Activated CD4-positive, alpha-beta T cell treated with anti-CD3 and anti-CD28 coated beads, Interleukin-2, amount 10 ng/mL, durations not matched to agents 7 days and 5 days (primary cell): ENCODE data around the gene EXT2. TPM values are rescaled to one million over a fixed set of nuclear protein-coding genes. Genes with fewer than 3 reads are reported as not detected.

ENCODE experiments used
- CTCF ChIA-PET: fragments of 350-600 bp; sonication (Branson Sonifier 250); formaldehyde crosslinking; loops from one replicate; lab custom pipeline; 2021; ENCODE audit warnings: antibody characterized with exemption; lab: Charles Lee
- POLR2A ChIA-PET: fragments of 350-600 bp; sonication (Branson Sonifier 250); formaldehyde crosslinking; loops from one replicate; lab custom pipeline; 2021; ENCODE audit warnings: antibody characterized with exemption; lab: Charles Lee
- DNase-seq: peaks from one replicate; pipeline ENCODE4 v3.0.0-alpha.2; 2020
- H3K27ac Mint-ChIP-seq: one replicate; pipeline ENCODE4 v1.8.0; 2021; ENCODE audit warnings: mild to moderate bottlenecking, moderate library complexity, mixed read lengths
- H3K27me3 Mint-ChIP-seq: one replicate; pipeline ENCODE4 v1.8.0; 2021; ENCODE audit warnings: mixed read lengths
- H3K36me3 Mint-ChIP-seq: one replicate; pipeline ENCODE4 v1.8.0; 2021; ENCODE audit warnings: low read depth, mixed read lengths
- H3K4me1 Mint-ChIP-seq: one replicate; pipeline ENCODE4 v1.8.0; 2021; ENCODE audit warnings: mixed read lengths
- H3K4me3 Mint-ChIP-seq: one replicate; pipeline ENCODE4 v1.8.0; 2021; ENCODE audit warnings: mild to moderate bottlenecking, moderate library complexity, mixed read lengths
- H3K9me3 Mint-ChIP-seq: one replicate; pipeline ENCODE4 v1.8.0; 2021; ENCODE audit warnings: mixed read lengths
- total RNA-seq, 2 experiments: library from RNA; stranded (reverse); gene quantifications; one replicate each; pipeline ENCODE4 v1.2.3, GENCODE V29; 2021

Gene EXT2
- total RNA-seq, 2 experiments from 2014 or later, result 26.7 to 27.7 TPM

DNA sequence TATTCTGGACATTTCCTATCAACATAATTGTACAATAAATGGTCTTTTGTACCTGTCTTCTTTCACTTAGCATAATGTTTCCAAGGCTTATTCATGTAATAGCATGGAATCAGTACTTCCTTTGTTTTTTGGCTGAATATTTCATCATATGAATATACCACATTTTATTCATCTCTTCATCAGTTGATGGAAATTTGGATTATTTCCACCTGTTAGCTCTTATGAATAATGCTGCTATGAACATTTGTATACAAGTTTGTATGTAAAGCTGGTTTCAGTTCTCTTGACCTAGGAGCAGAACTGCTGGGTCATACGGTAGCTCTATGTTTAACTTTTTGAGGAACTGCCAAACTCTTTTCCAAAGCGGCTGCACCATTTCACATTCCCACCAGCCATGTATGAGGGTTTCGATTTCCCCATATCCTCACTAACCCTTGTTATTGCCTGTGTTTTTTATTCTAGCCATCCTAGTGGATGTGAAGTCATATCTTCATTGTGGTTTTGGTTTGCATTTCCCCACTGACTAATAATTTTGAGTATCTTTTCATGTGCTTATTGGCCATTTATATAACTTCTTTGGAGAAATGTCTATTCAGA is 20.9 kb downstream of the EXT2 start:
- H3K4me1 Mint-ChIP-seq, result no peaks in the 10 kb centered on the region
- H3K9me3 Mint-ChIP-seq, result no peaks in the 10 kb centered on the region
- H3K4me3 Mint-ChIP-seq, result no peak overlapping the region
- H3K27ac Mint-ChIP-seq, result no peak overlapping the region
- no peaks in the 10 kb centered on the region for H3K27me3 Mint-ChIP-seq
- ChIA-PET CTCF (interaction anchor here (1.2 kb wide), 1 partner anchor 9 kb away, joined by 5 read pairs; no protein-coding TSS in a partner anchor), POLR2A (no interaction called here)
- DNase-seq, result no peak
- peaks cover 11% of the 10 kb centered on the region for H3K36me3 Mint-ChIP-seq

DNA sequence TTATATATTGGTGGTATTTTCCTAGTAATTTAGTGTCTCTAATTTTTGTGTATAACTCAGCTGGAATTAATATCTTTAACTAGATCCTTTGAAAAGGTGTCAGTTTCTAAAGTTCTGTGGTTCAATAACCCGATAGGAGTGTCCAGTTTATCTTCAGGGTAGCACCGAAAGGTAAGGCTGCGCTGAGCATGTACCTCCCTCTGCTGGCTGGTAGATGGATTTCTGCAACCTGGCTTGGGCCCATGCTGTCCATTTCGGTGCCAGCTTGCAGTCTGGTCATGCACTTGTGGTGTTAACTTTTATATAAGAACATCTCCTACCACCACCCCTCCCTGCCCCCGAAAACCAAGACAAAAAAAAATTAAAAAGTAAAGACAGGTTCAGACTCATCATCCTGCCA is 24.7 kb downstream of the EXT2 start:
- no peaks in the 10 kb centered on the region for H3K9me3 Mint-ChIP-seq
- peaks cover 5% of the 10 kb centered on the region for H3K36me3 Mint-ChIP-seq
- H3K4me3 Mint-ChIP-seq, result no peak overlapping the region
- no peak for DNase-seq
- no peaks in the 10 kb centered on the region for H3K27me3 Mint-ChIP-seq
- no peaks in the 10 kb centered on the region for H3K4me1 Mint-ChIP-seq
- CTCF ChIA-PET, result interaction anchor here (0.8 to 1.2 kb wide), 2 partner anchors 12 to 15 kb away, joined by 3 read pairs; no protein-coding TSS in a partner anchor
- POLR2A ChIA-PET, result no interaction called here
- no peak overlapping the region for H3K27ac Mint-ChIP-seq

GRCh38 chr11:44125598-44125997 is 30.1 kb downstream of the EXT2 start:
- Mint-ChIP-seq H3K36me3 (peaks cover 12% of the 10 kb centered on the region), H3K4me3 (no peak overlapping the region), H3K27ac (no peak overlapping the region), H3K4me1 (no peaks in the 10 kb centered on the region), H3K9me3 (no peaks in the 10 kb centered on the region), H3K27me3 (no peaks in the 10 kb centered on the region)
- CTCF ChIA-PET, result interaction anchor here (0.8 to 1.0 kb wide), 2 partner anchors 8 to 9 kb away, joined by 3 to 5 read pairs; no protein-coding TSS in a partner anchor
- no peak for DNase-seq
- POLR2A ChIA-PET, result no interaction called here

- ChIA-PET CTCF (interaction anchor here (0.8 kb wide), 1 partner anchor 8 kb away, joined by 3 read pairs; no protein-coding TSS in a partner anchor), POLR2A (no interaction called here)
- Mint-ChIP-seq H3K27me3 (no peaks in the 10 kb centered on the region), H3K4me3 (no peak overlapping the region), H3K36me3 (peaks cover 12% of the 10 kb centered on the region), H3K27ac (no peak overlapping the region), H3K4me1 (no peaks in the 10 kb centered on the region), H3K9me3 (no peaks in the 10 kb centered on the region)
- no peak for DNase-seq
Observed at GRCh38 chr11:44126304-44126703, 30.8 kb downstream of the EXT2 start.

GRCh38 chr11:44127130-44127529 is 31.7 kb downstream of the EXT2 start:
- no peak overlapping the region for H3K27ac Mint-ChIP-seq
- no peak overlapping the region for H3K4me3 Mint-ChIP-seq
- H3K27me3 Mint-ChIP-seq, result no peaks in the 10 kb centered on the region
- CTCF ChIA-PET, result no interaction called here
- peaks cover 12% of the 10 kb centered on the region for H3K36me3 Mint-ChIP-seq
- no peaks in the 10 kb centered on the region for H3K9me3 Mint-ChIP-seq
- no peak for DNase-seq
- no peaks in the 10 kb centered on the region for H3K4me1 Mint-ChIP-seq
- POLR2A ChIA-PET, result no interaction called here

DNA sequence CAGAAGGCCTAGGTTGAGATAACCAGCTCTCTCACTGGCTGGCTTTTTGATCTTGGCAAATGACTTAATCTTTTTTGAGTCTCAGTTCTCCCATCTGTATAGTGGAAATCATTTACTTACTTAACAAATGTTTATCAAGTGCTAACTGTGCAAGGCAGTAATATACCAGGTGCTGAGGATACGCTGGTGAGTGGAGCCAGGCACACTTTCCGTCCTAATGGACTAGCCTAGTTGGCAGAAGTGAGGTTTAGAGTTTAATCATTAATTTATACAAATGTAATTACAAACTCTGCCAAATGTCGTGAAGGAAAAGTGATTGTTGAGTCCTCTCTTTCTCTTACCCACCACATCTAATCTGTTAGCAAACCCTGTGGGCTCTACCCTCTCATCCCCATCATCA is 33.3 kb downstream of the EXT2 start:
- CTCF ChIA-PET, result no interaction called here
- POLR2A ChIA-PET, result no interaction called here
- H3K27ac Mint-ChIP-seq, result no peak overlapping the region
- peaks cover 12% of the 10 kb centered on the region for H3K36me3 Mint-ChIP-seq
- H3K27me3 Mint-ChIP-seq, result no peaks in the 10 kb centered on the region
- no peaks in the 10 kb centered on the region for H3K4me1 Mint-ChIP-seq
- H3K4me3 Mint-ChIP-seq, result no peak overlapping the region
- no peaks in the 10 kb centered on the region for H3K9me3 Mint-ChIP-seq
- no peak for DNase-seq

DNA sequence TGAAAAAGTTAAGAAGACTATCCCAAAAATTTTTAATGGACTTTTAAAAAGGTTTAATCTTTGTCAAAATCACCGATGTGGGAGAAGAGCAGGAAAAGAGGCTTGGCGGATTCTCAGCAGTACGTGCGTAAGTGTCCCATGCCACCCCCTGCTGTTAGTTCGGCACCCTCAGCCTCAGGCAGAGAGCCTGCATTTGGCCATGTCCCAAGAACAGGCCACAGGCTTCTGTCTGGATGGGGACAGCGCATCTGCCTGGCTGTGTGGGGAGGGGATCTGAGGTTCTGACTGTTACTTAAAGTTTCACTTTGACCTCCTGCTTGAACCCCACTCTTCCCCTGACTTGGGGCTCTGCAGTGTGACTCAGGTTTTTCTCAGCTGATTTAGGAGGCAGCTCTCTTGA is 35.3 kb downstream of the EXT2 start:
- ChIA-PET CTCF (no interaction called here), POLR2A (no interaction called here)
- no peaks in the 10 kb centered on the region for H3K9me3 Mint-ChIP-seq
- no peaks in the 10 kb centered on the region for H3K4me1 Mint-ChIP-seq
- no peaks in the 10 kb centered on the region for H3K27me3 Mint-ChIP-seq
- no peak overlapping the region for H3K4me3 Mint-ChIP-seq
- peaks cover 15% of the 10 kb centered on the region for H3K36me3 Mint-ChIP-seq
- DNase-seq, result no peak
- H3K27ac Mint-ChIP-seq, result no peak overlapping the region

GRCh38 chr11:44133335-44133946 is 38.0 kb downstream of the EXT2 start:
- POLR2A ChIA-PET, result interaction anchor here (0.6 kb wide), 1 partner anchor 334 kb away, joined by 3 read pairs; no protein-coding TSS in a partner anchor
- no peak overlapping the region for H3K4me3 Mint-ChIP-seq
- H3K27ac Mint-ChIP-seq, result no peak overlapping the region
- CTCF ChIA-PET, result interaction anchor here (1.0 to 1.3 kb wide), 3 partner anchors 8 to 11 kb away, joined by 3 to 4 read pairs (median 3); no protein-coding TSS in a partner anchor
- no peaks in the 10 kb centered on the region for H3K4me1 Mint-ChIP-seq
- H3K36me3 Mint-ChIP-seq, result peaks cover 5% of the 10 kb centered on the region
- DNase-seq, result no peak
- H3K27me3 Mint-ChIP-seq, result no peaks in the 10 kb centered on the region
- H3K9me3 Mint-ChIP-seq, result no peaks in the 10 kb centered on the region

DNA sequence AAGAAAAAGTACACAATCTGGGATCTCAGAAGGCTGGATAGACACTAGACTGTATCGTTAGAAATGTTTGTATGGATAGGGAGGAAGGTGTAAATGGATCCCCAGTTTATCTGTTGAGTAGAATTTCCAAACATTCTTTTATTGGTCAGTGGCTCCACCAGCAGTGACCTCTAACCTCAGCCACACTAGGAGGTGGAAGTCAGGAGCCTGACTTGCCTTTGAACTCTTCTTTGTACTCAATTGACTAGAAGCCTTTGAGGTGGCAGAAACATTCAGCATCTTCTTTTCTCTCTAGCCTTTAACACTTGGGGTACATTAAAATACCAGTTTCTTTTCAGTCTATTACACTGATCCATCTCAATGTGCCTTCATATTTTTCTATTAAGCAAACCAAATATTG is 39.1 kb downstream of the EXT2 start:
- Mint-ChIP-seq H3K4me3 (no peak overlapping the region), H3K27ac (no peak overlapping the region), H3K9me3 (no peaks in the 10 kb centered on the region), H3K27me3 (no peaks in the 10 kb centered on the region), H3K36me3 (peaks cover 5% of the 10 kb centered on the region), H3K4me1 (no peaks in the 10 kb centered on the region)
- POLR2A ChIA-PET, result interaction anchor here (0.6 kb wide), 1 partner anchor 388 kb away, joined by 3 read pairs; no protein-coding TSS in a partner anchor
- no peak for DNase-seq
- CTCF ChIA-PET, result interaction anchor here (0.5 to 1.3 kb wide), 3 partner anchors 9 to 96 kb away, joined by 3 to 4 read pairs (median 3); no protein-coding TSS in a partner anchor

- Mint-ChIP-seq H3K36me3 (peaks cover 3% of the 10 kb centered on the region), H3K4me1 (no peaks in the 10 kb centered on the region), H3K27me3 (no peaks in the 10 kb centered on the region), H3K9me3 (no peaks in the 10 kb centered on the region), H3K4me3 (no peak overlapping the region), H3K27ac (no peak overlapping the region)
- CTCF ChIA-PET, result interaction anchor here (0.6 to 1.5 kb wide), 2 partner anchors 9 to 1103 kb away, joined by 4 read pairs; no protein-coding TSS in a partner anchor
- POLR2A ChIA-PET, result no interaction called here
- no peak for DNase-seq
Observed at GRCh38 chr11:44136176-44136945, 40.9 kb downstream of the EXT2 start.

DNA sequence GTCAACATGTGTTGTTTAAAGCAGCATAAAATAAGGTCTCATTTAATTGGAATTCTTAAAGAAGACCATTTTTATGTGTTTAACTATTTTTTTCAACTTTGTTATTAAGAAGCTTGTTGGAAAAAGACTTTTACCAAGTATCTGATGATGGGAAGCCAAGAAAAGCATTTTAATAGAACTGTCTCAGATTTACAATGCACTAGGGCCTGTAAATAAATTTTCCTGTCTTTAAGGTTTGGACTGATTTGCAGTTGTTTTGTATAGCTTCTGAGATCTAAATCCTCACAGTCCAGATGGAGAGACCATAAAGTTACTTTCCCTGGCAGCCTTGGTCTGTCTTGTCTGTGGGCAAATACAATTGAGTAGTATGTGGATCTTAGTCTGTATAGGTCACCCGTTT is 41.6 kb downstream of the EXT2 start:
- Mint-ChIP-seq H3K4me3 (no peak overlapping the region), H3K27ac (no peak overlapping the region), H3K36me3 (peaks cover 3% of the 10 kb centered on the region), H3K27me3 (no peaks in the 10 kb centered on the region), H3K4me1 (no peaks in the 10 kb centered on the region), H3K9me3 (no peaks in the 10 kb centered on the region)
- POLR2A ChIA-PET, result no interaction called here
- DNase-seq, result no peak
- CTCF ChIA-PET, result interaction anchor here (1.5 kb wide), 1 partner anchor 8 kb away, joined by 4 read pairs; no protein-coding TSS in a partner anchor

DNA sequence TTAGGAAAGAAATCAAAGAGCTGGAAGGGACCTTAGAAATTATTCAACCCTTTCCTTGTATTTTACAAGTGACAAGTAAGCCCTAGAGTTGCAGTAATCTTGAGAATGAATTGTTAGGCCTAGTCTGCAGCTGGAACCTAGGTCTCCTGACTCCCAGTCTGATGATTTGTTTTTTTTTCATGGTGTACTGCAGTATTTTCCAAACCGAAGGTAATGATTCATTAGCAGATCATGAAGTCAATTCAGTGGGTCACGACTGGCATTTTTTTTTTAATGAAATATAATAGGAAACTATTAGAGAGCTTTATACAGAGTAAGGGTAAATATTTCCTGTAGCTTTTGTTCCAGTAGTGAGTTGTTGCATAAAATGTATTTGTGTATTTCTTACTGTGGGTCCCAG is 42.8 kb downstream of the EXT2 start:
- H3K27ac Mint-ChIP-seq, result no peak overlapping the region
- POLR2A ChIA-PET, result no interaction called here
- no peak overlapping the region for H3K4me3 Mint-ChIP-seq
- H3K36me3 Mint-ChIP-seq, result peaks cover 3% of the 10 kb centered on the region
- no peaks in the 10 kb centered on the region for H3K4me1 Mint-ChIP-seq
- H3K27me3 Mint-ChIP-seq, result no peaks in the 10 kb centered on the region
- no peaks in the 10 kb centered on the region for H3K9me3 Mint-ChIP-seq
- CTCF ChIA-PET, result no interaction called here
- no peak for DNase-seq

DNA sequence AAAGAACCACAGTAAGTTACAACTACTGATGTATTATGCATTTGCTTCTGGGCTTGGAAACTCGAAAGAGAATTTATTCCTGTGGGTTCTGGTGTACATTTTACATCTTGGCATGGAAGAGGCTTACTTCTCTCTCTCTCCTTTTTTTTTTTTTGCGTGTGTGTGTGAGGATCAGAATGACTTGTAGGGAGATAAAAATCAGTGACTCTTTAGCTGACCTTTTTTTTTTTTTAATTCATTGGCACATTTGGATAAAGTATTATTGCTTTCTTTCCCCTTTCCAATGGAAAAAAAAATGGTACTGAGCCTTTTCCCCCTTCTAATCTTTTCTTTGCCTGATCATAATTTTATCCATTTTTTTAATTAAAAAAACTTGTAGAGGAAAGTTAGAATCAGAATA is 43.5 kb downstream of the EXT2 start:
- DNase-seq, result no peak
- CTCF ChIA-PET, result no interaction called here
- Mint-ChIP-seq H3K9me3 (no peaks in the 10 kb centered on the region), H3K27ac (no peak overlapping the region), H3K36me3 (peaks cover 3% of the 10 kb centered on the region), H3K4me1 (no peaks in the 10 kb centered on the region), H3K4me3 (no peak overlapping the region), H3K27me3 (no peaks in the 10 kb centered on the region)
- POLR2A ChIA-PET, result no interaction called here
